HG03342 (cell line): ENCODE data around the gene OR13A1.
A peak's percentile ranks its signal among the peaks of the same experiment; 100 is the strongest.
"Not testable (repeated sequence)": the region's sequence is repeated elsewhere in the genome, so short reads cannot be mapped to it uniquely, and the experiment has no call there.

ENCODE experiments used
- ATAC-seq: cut with Tn5 transposase; IDR thresholded peaks from one replicate; pipeline ENCODE4 v1.9.1; 2021; ENCODE audit warnings: mild to moderate bottlenecking, moderate library complexity; ENCODE audit not compliant: unreplicated experiment

Gene OR13A1, protein sequence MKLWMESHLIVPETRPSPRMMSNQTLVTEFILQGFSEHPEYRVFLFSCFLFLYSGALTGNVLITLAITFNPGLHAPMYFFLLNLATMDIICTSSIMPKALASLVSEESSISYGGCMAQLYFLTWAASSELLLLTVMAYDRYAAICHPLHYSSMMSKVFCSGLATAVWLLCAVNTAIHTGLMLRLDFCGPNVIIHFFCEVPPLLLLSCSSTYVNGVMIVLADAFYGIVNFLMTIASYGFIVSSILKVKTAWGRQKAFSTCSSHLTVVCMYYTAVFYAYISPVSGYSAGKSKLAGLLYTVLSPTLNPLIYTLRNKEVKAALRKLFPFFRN

DNA sequence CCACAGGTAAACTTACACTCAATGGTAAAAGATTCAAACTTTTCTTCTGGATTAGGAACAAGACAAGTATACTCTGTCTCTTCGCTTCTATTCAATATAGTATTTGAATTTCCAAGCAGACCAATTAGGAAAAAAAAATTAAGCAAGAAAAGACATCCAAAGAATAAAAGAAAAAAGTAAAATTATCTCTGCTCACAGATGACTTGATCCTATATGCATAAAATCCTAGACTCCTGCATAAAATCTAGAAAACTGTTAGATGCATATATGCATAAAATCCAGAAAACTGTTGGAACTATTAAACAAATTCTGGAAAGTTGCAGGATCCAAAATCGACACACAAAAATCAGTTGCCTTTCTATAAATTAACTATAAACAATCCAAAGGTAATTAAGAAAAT is at the start of gene OR13A1:
Gene OR13A1, minus strand, starts transcription at position 101 of the 400 bp plus-strand sequence. CDS start 11,186 bp downstream, outside the sequence.
- no peak for ATAC-seq

DNA sequence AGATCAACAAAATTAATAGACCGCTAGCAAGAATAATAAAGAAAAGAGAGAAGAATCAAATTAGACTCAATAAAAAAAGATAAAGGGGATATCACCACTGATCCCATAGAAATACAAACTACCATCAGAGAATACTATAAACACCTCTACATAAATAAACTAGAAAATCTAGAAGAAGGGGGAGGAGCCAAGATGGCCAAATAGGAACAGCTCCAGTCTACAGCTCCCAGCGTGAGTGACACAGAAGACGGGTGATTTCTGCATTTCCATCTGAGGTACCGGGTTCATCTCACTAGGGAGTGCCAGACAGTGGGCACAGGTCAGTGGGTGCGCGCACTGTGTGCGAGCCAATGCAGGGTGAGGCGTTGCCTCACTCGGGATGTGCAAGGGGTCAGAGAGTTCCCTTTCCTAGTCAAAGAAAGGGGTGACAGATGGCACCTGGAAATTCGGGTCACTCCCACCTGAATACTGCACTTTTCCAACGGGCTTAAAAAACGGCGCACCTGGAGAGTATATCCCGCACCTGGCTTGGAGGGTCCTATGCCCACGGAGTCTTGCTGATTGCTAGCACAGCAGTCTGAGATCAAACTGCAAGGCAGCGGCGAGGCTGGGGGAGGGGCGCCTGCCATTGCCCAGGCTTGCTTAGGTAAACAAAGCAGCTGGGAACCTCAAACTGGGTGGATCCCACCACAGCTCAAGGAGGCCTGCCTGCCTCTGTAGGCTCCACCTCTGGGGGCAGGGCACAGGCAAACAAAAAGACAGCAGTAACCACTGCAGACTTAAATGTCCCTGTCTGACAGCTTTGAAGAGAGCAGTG is 46.8 kb upstream of the OR13A1 start:
- not testable (repeated sequence) for ATAC-seq

DNA sequence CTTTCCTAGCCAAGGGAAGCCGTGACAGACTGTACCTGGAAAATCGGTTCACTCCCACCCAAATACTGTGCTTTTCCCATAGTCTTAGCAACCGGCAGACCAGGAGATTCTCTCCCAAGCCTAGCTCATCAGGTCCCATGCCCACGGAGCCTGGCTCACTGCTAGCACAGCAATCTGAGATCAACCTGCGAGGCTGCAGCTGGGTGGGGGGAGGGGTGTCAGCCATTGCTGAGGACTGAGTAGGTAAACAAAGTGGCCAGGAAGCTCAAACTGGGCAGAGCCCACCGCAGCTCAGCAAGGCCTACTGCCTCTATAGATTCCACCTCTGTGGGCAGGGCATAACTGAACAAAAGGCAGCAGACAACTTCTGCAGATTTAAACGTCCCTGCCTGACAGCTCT is 43.6 kb upstream of the OR13A1 start:
- not testable (repeated sequence) for ATAC-seq

DNA sequence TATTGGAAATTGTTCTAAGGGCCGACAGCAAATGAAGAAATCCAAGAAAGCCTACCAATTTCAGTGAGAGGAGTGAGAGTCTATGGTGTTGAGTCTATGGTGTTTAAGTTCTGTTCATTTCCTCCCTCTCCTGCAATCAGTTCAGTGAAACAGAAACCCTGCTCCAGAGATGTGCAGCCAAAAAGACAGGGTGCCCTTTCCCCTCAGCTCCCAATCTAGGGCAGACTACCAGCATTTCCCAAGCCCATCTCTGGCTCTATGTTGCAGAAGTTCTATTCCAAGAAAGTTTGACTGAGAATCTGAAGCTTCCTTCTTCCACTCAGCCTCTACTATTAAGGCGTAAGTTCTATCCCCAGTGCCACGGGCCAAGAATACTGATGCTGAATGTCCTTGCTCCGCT is 40.1 kb upstream of the OR13A1 start:
- ATAC-seq: no peak

DNA sequence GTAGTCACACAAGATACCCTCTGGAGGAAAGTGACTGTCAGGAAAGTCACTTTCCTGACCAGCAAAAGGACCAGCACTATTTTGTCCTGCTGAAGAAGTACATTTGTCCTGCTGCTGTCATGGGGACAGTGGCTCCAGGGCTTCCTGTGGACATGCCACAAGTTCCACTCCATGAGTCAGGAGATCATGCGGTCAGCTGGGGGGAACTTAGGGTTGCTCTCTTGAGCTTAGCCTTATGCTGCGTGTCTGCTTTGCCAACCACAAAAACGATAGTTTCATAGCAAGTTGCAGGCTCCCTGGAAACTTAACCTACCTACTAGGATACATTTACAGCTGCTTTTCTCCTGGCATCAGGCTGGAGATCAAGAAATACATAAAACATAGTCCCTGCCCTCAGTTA is 38.9 kb upstream of the OR13A1 start:
- no peak for ATAC-seq

DNA sequence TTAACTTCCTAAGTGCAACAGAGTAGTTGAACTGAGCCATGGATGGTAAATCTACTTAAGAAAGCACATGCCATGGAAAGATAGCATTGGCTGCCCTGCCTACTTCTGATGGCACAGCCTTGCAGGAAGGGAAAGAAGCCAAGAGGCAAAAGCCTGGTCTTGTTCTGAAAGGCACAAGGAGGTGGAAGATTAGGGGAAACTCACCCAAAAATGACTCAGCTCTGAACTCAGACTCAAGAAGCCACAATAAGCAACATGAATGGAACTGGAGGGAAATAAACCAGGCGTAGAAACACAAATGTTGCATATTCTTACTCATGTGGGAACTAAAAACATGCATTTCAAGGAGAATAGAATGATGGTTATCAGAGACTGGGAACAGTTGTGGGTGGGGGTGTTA is 37.8 kb upstream of the OR13A1 start:
- peak; percentile 53 for ATAC-seq

DNA sequence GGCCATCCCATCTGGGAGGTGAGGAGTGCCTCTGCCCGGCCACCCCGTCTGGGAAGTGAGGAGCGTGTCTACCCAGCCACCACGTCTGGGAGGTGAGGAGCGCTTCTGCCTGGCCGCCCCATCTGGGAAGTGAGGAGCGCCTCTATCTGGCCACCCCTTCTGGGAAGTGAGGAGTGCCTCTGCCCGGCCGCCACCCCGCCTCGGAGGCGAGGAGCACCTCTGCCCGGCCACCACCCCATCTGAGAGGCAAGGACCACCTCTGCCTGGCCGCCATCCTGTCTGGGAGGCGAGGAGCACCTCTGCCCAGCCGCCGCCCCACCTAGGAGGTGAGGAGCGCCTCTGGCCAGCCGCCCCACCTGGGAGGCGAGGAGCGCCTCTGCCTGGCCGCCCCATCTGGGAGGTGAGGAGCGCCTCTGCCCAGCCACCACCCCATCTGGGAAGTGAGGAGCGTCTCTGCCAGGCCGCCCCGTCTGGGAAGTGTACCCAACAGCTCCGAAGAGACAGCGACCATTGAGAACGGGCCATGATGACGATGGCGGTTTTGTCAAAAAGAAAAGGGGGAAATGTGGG is 32.9 kb upstream of the OR13A1 start:
- ATAC-seq: not testable (repeated sequence)

DNA sequence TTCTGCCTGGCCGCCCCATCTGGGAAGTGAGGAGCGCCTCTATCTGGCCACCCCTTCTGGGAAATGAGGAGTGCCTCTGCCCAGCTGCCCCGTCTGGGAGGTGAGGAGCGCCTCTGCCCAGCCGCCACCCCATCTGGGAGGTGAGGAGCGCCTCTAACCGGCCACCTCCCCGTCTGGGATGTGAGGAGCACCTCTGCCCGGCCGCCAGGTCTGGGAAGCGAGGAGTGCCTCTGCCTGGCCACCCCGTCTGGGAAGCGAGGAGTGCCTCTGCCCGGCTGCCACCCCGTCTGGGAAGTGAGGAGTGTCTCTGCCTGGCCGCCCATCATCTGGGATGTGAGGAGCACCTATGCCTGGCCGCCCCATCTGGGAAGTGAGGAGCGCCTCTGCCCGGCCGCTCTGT is 32.1 kb upstream of the OR13A1 start:
- ATAC-seq: not testable (repeated sequence)

DNA sequence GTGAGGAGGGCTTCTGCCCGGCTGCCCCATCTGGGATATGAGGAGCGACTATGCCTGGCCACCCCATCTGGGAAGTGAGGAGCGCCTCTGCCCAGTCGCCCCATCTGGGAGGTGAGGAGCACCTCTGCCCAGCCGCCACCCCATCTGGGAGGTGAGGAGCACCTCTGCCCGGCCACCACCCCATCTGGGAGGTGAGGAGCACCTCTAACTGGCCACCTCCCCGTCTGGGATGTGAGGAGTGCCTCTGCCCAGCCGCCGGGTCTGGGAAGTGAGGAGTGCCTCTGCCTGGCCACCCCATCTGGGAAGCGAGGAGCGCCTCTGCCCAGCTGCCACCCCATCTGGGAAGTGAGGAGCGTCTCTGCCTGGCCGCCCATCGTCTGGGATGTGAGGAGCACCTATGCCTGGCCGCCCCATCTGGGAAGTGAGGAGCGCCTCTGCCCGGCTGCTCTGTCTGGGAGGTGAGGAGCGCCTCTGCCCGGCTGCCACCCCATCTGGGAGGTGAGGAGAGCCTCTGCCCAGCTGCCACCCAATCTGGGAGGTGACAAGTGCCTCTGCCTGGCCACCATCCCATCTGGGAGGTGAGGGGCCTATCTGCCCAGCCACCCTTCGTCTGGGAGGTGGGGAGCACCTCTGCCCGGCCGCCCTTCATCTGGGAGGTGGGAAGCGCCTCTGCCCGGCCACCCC is 31.4 kb upstream of the OR13A1 start:
- ATAC-seq: not testable (repeated sequence)

DNA sequence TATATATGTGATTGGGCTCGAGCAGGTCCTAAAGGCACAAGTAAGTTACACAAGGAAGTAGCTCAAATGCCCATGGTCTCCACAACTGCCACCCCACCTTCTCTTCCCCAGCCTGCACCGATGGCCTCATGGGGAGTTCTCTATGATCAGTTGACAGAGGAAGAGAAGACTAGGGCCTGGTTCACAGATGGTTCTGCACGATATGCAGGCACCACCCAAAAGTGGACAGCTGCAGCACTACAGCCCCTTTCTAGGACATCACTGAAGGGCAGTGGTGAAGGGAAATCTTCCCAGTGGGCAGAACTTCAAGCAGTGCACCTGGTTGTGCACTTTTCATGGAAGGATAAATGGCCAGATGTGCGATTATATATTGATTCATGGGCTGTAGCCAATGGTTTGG is 25.0 kb upstream of the OR13A1 start:
- ATAC-seq: not testable (repeated sequence)

DNA sequence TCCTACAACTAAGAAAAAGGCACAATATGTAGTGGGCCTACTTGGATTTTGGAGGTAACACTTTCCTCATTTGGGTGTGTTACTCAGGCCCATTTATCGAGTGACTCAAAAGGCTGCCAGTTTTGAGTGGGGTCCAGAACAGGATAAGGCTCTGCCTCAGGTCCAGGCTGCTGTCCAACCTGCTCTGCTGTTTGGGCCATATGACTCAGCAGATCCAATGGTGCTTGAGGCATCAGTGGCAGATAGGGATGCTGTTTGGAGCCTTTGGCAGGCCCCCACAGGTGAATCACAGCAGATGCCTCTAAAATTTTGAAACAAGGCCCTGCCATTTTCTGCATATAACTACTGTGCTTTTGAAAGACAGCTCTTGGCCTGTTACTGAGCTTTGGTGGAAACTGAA is 24.5 kb upstream of the OR13A1 start:
- ATAC-seq: no peak

DNA sequence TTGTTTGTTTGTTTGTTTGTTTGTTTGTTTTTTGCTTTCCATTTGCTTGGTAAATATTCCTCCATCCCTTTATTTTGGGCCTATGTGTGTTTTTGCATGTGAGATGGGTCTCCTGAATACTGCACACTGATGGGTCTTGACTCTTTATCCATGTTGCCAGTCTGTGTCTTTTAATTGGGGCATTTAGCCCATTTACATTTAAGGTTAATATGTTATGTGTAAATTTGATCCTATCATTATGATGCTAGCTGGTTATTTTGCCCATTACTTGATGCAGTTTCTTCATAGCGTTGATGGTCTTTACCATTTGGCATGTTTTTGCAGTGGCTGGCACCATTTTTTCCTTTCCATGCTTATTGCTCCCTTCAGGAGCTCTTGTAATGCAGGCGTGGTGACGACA is 16.4 kb upstream of the OR13A1 start:
- not testable (repeated sequence) for ATAC-seq

DNA sequence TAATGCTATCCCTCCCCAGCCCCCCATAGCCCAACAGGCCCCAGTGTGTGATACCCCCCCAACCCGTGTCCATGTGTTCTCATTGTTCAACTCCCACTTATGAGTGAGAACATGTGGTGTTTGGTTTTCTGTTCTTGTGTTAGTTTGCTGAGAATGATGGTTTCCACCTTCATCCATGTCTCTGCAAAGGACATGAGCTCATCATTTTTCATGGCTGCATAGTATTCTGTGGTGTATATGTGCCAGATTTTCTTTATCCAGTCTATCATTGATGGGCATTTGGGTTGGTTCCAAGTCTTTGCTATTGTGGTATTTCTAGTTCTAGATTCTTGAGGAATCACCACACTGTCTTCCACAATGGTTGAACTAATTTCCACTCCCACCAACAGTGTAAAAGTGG is 11.5 kb upstream of the OR13A1 start:
- ATAC-seq: not testable (repeated sequence)

DNA sequence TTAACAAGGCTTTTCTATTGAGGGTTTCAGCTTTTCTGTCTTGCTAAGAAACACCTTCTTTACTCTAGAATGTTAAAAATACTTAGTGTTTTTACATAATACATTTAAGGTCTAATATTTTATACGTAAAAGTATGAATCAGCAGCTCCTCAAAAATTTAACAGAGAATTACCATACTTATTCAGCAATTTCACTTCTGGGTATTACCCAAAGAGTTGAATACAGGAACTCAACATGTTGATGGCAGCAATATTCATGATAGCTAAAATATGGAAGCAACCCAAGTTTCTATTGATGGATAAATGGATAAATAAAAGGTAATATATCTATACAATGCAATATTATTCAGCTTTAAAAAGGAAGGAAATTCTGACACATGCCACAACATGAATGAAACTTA is 9.7 kb upstream of the OR13A1 start:
- no peak for ATAC-seq

DNA sequence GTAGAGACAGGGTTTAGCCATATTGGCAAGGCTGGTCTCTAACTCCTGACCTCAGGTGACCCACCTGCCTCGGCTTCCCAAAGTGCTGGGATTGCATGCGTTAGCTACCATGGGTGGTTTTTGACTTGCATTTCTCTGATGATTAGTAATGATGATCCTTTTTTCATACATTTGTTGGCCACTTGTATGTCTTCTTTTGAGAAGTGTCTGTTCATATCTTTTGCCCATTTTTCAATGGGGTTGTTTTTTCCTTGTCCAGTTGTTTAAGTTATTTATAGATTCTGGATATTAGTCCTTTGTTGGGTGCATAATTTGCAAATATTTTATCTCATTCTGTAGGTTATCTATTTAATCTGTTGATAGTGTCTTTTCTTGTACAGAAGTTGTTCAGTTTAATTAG is 4.3 kb upstream of the OR13A1 start:
- ATAC-seq: no peak

DNA sequence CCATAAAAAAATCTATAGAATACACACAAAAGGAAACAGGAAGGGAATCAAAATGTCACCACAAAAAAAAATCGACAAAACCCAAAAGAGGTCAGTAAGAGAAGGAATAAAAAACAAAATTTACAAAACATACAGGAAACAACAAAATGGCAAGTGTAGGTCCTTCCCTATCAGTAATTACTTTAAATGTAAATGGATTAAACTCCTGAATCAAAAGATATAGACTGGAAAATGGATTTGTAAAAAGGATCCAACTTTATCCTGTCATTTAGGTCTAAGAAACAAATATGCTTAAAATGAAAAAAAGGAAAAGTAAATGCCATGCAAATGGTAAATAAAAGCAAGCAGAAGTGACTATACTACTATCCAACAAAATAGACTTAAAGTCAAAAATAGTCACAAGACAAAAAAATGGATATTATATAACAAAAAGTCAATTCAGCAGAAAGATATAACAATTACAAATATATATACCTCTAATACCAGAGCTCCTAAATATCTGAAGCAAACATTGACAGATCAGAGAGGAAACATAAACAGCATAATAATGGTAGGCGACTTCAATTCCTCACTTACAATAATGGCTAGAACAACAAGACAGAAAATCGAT is 2.0 kb downstream of the OR13A1 start:
- no peak for ATAC-seq

DNA sequence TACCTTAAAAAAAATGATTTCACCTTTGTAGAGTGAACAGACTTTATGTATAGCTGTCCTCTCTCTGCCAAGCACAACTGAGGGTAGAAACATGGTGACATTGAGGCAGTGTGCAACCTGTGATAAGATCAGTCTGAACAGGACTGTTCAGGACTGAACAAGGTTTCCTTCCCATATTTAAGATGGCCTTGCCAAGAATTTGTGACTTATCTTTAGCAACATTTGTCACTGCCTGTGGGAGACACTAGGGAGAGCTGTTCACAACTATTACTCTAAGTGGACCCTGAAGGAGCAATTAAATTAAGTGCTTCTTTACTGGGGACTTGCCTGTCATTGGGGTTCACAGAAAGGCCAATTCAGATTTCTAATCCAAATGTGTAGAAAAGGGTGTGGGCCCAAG is 6.7 kb downstream of the OR13A1 start:
- ATAC-seq: no peak

DNA sequence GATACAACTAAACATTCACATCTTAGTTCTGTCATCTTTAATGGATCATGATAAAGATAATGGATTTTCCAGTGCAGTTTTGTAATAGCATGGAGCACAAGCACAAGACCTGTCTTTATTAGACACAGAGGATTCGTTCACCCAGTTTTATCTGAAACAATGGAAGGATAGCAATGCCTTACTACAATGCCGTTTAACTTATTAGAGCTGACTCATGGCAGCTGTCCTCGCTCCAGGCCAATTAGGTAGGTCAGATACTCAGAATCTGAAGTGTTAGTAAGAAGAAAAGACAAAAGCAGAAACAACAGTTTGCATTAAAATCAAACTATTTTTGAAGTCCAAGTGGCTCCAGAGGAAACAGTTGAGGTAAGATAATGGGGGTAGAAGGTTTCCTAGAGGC is 12.8 kb downstream of the OR13A1 start:
- no peak for ATAC-seq

DNA sequence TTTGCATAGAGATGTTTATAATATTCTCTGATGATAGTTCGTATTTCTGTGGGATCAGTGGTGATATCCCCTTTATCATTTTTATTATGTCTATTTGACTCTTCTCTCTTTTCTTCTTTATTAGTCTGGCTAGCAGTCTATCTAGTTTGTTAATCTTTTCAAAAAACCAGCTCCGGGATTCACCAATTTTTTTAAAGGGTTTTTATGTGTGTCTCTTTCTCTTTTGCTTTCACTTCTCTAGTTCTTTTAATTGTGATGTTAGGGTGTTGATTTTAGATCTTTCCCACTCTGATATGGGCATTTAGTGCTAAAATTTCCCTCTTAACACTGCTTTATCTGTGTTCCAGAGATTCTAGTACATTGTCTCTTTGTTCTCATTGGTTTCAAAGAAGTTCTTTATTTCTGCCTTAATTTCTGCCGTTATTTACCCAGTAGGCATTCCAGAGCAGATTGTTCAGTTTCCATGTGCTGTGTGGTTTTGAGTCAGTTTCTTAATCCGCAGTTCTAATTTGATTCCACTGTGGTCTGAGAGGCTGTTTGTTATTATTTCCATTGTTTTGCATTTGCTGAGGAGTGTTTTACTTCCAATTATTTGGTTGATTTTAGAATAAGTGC is 17.0 kb downstream of the OR13A1 start:
- ATAC-seq: not testable (repeated sequence)

DNA sequence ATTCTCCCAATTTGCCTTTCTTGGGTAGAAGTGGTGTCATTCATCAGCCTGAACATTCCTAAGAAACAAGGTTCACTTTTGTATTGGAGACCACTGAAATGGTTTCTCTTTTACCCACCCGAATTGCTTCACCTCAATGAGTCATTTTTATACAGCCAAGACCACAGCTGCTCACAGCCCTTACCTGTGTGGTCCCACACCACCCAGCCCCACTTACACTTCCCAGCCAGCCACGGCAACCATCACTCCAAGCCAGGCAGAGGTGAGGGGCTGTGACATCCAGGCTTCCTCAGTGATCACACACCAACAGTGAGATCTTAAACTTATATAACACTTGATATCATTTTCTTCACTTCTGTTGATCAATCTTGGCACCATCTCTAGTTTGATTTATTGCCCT is 20.7 kb downstream of the OR13A1 start:
- ATAC-seq: no peak
